CD4-positive, alpha-beta T cell treated with Interleukin-1 beta for 1 hour (primary cell): ENCODE results near the gene POLR1E.

Experiments
- DNase-seq, 2 donors: peaks; one replicate each; pipeline ENCODE4 v3.0.0-alpha.2; 2020 to 2022

POLR1E gene

GRCh38 chr9:37485389-37486255 is at the start of gene POLR1E:
TSS of gene POLR1E (plus strand) at chr9:37485948. CDS start at chr9:37486048, 100 bp downstream.
- peak; percentile 97 for DNase-seq

- no peak for DNase-seq
These were observed 49.2 kb upstream of the POLR1E start for GRCh38 chr9:37436540-37436939.

GRCh38 chr9:37437010-37437409 is 48.7 kb upstream of the POLR1E start:
- no peak for DNase-seq

GRCh38 chr9:37437621-37438020 is 48.1 kb upstream of the POLR1E start:
- DNase-seq: no peak

- DNase-seq: no peak
These were observed 47.4 kb upstream of the POLR1E start for GRCh38 chr9:37438359-37438758.

- no peak for DNase-seq
These were observed 43.9 kb upstream of the POLR1E start for GRCh38 chr9:37441776-37442370.

GRCh38 chr9:37442556-37442955 is 43.2 kb upstream of the POLR1E start:
- no peak for DNase-seq

GRCh38 chr9:37443566-37443965 is 42.2 kb upstream of the POLR1E start:
- DNase-seq: no peak

- DNase-seq: no peak
These were observed 40.9 kb upstream of the POLR1E start for GRCh38 chr9:37444890-37445289.

GRCh38 chr9:37445832-37446231 is 39.9 kb upstream of the POLR1E start:
- DNase-seq: no peak

GRCh38 chr9:37446401-37446800 is 39.3 kb upstream of the POLR1E start:
- DNase-seq: no peak

GRCh38 chr9:37447111-37447510 is 38.6 kb upstream of the POLR1E start:
- no peak for DNase-seq

- DNase-seq: no peak
These were observed 35.7 kb upstream of the POLR1E start for GRCh38 chr9:37449862-37450632.

- no peak for DNase-seq
These were observed 34.1 kb upstream of the POLR1E start for GRCh38 chr9:37451628-37452027.

- DNase-seq: no peak
These were observed 33.1 kb upstream of the POLR1E start for GRCh38 chr9:37452611-37453010.

GRCh38 chr9:37453827-37454226 is 31.9 kb upstream of the POLR1E start:
- no peak for DNase-seq

GRCh38 chr9:37454238-37454637 is 31.5 kb upstream of the POLR1E start:
- DNase-seq: no peak

GRCh38 chr9:37455884-37456647 is 29.7 kb upstream of the POLR1E start:
- DNase-seq: no peak

GRCh38 chr9:37456817-37457216 is 28.9 kb upstream of the POLR1E start:
- no peak for DNase-seq

GRCh38 chr9:37464006-37464405 is 21.7 kb upstream of the POLR1E start:
- no peak for DNase-seq

GRCh38 chr9:37464426-37465248 is 21.1 kb upstream of the POLR1E start:
- peak; percentile 77 to 78 for DNase-seq
